Vagina (tissue), 2 donors: Measurements from ENCODE around the gene ACP4.

ENCODE experiments used
- POLR2A ChIP-seq, 2 donors: fragments of 450-650 bp; IDR thresholded peaks; one replicate each; pipeline ENCODE4 v1.6.1; 2017; ENCODE audit warnings: antibody characterized with exemption in 2 of 2, mild to moderate bottlenecking in 2 of 2, moderate library complexity in 2 of 2
- POLR2AphosphoS5 ChIP-seq, 2 donors: sonication (generic); formaldehyde crosslinking; IDR thresholded peaks; one replicate each; pipeline ENCODE4 v1.9.0; 2017; ENCODE audit warnings: antibody characterized with exemption in 2 of 2, mild to moderate bottlenecking in 2 of 2, low read depth in 1 of 2; ENCODE audit not compliant: insufficient read depth in 1 of 2
- TF ChIP-seq, protein P1 (sequence below), 3 experiments: fragments of 450-650 bp in 2 of 3; fragments of 200-600 bp in 1 of 3; sonication (generic) in 1 of 3; IDR thresholded peaks; one replicate each; pipeline ENCODE4 v1.5.1; 2017 to 2019; ENCODE audit warnings: antibody characterized with exemption in 3 of 3, mild to moderate bottlenecking in 2 of 3, moderate library complexity in 2 of 3

DNA sequence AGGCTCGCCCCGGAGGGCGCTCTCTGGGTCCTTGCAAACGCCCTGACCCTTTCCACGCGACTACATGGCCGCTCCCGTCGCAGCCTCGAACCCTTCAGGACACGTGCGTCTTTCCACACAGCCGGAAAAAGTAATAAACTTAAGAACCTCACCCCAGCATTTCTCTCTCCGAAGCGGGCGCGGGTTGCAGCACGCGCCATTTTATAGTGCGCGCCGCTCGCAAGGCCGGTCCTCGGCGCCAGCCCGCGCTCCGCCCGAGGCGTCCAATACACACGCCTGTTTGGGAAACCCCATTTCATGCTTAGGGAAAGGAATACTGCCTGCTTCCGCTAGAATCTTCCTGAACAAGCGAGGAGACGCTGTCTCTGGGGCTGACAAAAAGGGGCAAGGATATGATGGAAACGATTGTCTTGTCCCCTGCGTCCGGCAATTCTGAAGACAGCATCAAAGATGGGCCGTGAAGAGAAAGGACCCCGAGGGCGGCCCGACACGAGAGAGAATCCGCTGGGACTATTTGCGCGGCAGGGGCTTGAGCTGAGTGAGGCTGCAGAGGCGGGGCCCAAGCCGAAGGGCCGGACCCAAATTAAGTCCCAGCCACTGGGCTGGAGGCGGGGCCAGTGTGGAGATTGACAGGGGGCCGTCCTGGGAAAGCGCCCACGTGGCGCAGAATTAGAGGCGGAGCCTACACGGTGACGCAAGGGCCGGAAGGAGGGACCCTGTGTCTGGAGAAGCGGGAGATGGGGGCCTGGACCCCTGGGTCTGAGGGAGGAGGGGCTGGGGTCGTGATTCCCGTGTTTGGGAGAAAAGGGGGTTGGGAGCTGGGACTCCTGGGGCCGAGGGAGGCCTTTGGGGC, 14.4 kb downstream of the ACP4 start:
- TF ChIP-seq, protein P1, sequence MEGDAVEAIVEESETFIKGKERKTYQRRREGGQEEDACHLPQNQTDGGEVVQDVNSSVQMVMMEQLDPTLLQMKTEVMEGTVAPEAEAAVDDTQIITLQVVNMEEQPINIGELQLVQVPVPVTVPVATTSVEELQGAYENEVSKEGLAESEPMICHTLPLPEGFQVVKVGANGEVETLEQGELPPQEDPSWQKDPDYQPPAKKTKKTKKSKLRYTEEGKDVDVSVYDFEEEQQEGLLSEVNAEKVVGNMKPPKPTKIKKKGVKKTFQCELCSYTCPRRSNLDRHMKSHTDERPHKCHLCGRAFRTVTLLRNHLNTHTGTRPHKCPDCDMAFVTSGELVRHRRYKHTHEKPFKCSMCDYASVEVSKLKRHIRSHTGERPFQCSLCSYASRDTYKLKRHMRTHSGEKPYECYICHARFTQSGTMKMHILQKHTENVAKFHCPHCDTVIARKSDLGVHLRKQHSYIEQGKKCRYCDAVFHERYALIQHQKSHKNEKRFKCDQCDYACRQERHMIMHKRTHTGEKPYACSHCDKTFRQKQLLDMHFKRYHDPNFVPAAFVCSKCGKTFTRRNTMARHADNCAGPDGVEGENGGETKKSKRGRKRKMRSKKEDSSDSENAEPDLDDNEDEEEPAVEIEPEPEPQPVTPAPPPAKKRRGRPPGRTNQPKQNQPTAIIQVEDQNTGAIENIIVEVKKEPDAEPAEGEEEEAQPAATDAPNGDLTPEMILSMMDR (IDR thresholded peaks at IDR 0.05) = no peak
- TF ChIP-seq POLR2AphosphoS5 (IDR thresholded peaks at IDR 0.05; ENCODE audit: insufficient read depth in 1 of 2, low read depth in 1 of 2) (peak; percentile 92 to 95), POLR2A (IDR thresholded peaks at IDR 0.05) (no peak)
